Gastroesophageal sphincter (tissue), 4 donors: Measurements from ENCODE around the gene ZBTB7A. TPM values are rescaled to one million over a fixed set of nuclear protein-coding genes. Genes with fewer than 3 reads are reported as not detected.
A peak's percentile ranks its signal among the peaks of the same experiment; 100 is the strongest.

ENCODE experiments used
- ATAC-seq: fragments of 150-250 bp; one replicate; pipeline ENCODE4 v1.9.1; 2016; ENCODE audit warnings: mild to moderate bottlenecking, moderate library complexity
- H3K27ac ChIP-seq, 4 donors: fragments of 200-600 bp; sonication (generic) in 3 of 4; 1 replicate in 3 of 4; 2 replicates in 1 of 4; pipeline ENCODE4 v1.5.1; 2016 to 2019
- H3K27me3 ChIP-seq: fragments of 200-600 bp; sonication (generic); one replicate; pipeline ENCODE4 v1.5.1; 2019
- H3K36me3 ChIP-seq, 2 donors: fragments of 200-600 bp; sonication (generic); one replicate each; pipeline ENCODE4 v1.5.1; 2019; ENCODE audit warnings: control low read depth in 1 of 2
- H3K4me1 ChIP-seq, 3 donors: fragments of 200-600 bp; sonication (generic); 1 replicate in 2 of 3; 2 replicates in 1 of 3; pipeline ENCODE4 v1.5.1; 2016 to 2019; ENCODE audit warnings: control low read depth in 2 of 3
- H3K4me3 ChIP-seq, 2 donors: fragments of 200-600 bp; sonication (generic); one replicate each; pipeline ENCODE4 v1.5.1; 2019; ENCODE audit warnings: mild to moderate bottlenecking in 1 of 2, moderate library complexity in 1 of 2
- H3K9me3 ChIP-seq, 3 donors: fragments of 200-600 bp; sonication (generic); one replicate each; pipeline ENCODE4 v1.5.1; 2017 to 2019; ENCODE audit warnings: control low read depth in 2 of 3
- CTCF ChIP-seq, 4 experiments: fragments of 200-600 bp in 2 of 4; fragments of 450-650 bp in 2 of 4; sonication (generic) in 1 of 4; IDR thresholded peaks; one replicate each; pipeline ENCODE4 v1.5.1; 2017 to 2019; ENCODE audit warnings: antibody characterized with exemption in 4 of 4, mild to moderate bottlenecking in 2 of 4, moderate library complexity in 2 of 4
- EP300 ChIP-seq: sonication (generic); formaldehyde crosslinking; IDR thresholded peaks from one replicate; pipeline ENCODE4 v1.6.1; 2017; ENCODE audit warnings: antibody characterized with exemption, mild to moderate bottlenecking
- POLR2A ChIP-seq, 2 donors: fragments of 450-650 bp; IDR thresholded peaks; one replicate each; pipeline ENCODE4 v1.6.1; 2017; ENCODE audit warnings: antibody characterized with exemption in 2 of 2, mild to moderate bottlenecking in 2 of 2, moderate library complexity in 1 of 2
- POLR2AphosphoS5 ChIP-seq: sonication (generic); formaldehyde crosslinking; IDR thresholded peaks from one replicate; pipeline ENCODE4 v1.6.1; 2017; ENCODE audit warnings: antibody characterized with exemption
- WGBS, 2 donors: methylation state at CpG; one replicate each; pipeline ENCODE4 v1.1.5; 2018; ENCODE audit warnings: low coverage in 1 of 2; 5-methylcytosine and 5-hydroxymethylcytosine counted together
- total RNA-seq, 4 donors: library from RNA; depleted of rRNA; stranded (reverse); fragments of >200 nt; gene quantifications; one replicate each; pipeline ENCODE4 v1.1.0, GENCODE V29; 2016

The ZBTB7A gene
- 100 to 1,000 TPM in 1 of 4 donors, 10 to 100 TPM in 3; 65.6 to 122 (median 82.4) TPM for total RNA-seq

DNA sequence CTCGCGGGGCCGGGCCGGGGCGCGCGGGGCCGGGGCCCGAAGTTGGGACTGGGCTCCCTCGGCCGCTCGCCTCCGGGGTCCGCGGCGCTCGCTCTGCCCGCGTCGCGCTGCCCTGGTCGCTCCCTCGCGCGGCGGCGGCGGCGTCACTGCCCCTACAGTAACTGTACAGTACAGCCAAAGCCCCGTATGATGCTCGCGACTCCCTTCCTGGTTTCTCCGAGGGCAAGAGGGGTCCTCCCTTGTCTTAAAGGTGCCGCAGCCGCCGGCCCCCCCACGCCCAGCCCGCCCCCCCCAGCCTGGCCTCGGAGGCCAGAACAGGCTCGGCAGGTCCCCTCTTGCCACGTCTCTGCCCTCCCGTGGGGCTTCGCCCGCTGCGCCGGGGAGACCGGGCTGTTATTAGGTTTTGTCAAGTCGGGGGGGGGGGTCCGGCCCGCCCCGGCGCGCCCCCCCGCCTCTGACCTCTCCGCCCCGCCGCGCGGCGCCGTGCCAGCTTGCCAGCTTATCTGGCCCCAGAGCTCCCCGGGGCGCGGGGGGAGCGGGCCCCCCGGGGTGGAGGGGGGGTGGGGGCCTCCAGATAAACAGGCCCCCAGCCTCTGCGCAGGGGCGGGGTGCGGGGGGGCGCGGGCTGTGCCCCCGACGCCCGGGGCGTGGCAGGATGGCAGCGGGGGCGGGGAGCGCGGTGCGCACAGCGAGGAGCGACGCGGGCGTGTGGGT lies at the start of gene ZBTB7A:
TSS of gene ZBTB7A (minus strand) at position 218 of the 714 bp plus-strand sequence. CDS start 11,667 bp downstream, outside the sequence.
- peak; percentile 55 for ATAC-seq
- Histone ChIP-seq H3K27me3 (no peaks in the 10 kb centered on the region), H3K9me3 (no peaks in the 10 kb centered on the region), H3K4me3 (peak within 1 kb of the TSS; percentile 72 to 98), H3K36me3 (peaks cover 0 to 14% of the 10 kb centered on the region in 2 donors), H3K27ac (peak within 1 kb of the TSS; percentile 93 to 99 (median 98)), H3K4me1 (peaks cover 0 to 50% (median 24%) of the 10 kb centered on the region in 3 donors)
- no CpG with 5 or more reads among the region's 85 CpGs for WGBS, 2 donors
- peak; percentile 41 for TF ChIP-seq POLR2AphosphoS5
- peak in 2 of 4 experiments; percentile 3 to 8 for TF ChIP-seq CTCF (IDR thresholded peaks at IDR 0.05)
- TF ChIP-seq EP300, result no peak
- peak; percentile 22 to 34 for TF ChIP-seq POLR2A (IDR thresholded peaks at IDR 0.05)

- TF ChIP-seq POLR2A (IDR thresholded peaks at IDR 0.05) (no peak), POLR2AphosphoS5 (no peak), CTCF (IDR thresholded peaks at IDR 0.05) (no peak), EP300 (no peak)
- H3K27me3 ChIP-seq, result no peaks in the 10 kb centered on the region
- no peak for ATAC-seq
- H3K4me3 ChIP-seq, result no peak overlapping the region
- H3K9me3 ChIP-seq, result no peaks in the 10 kb centered on the region
- H3K27ac ChIP-seq, result no peak overlapping the region
- H3K4me1 ChIP-seq, result peaks cover 0 to 13% (median 3%) of the 10 kb centered on the region in 3 donors
- peaks cover 0 to 97% of the 10 kb centered on the region in 2 donors for H3K36me3 ChIP-seq
- WGBS, 2 donors, result 60% methylated on average over 1 of the region's 13 CpGs; no CpG with 5 or more reads in 1 of the 2 donors
Measured at GRCh38 chr19:4115818-4116385, 49.2 kb upstream of the ZBTB7A start.

DNA sequence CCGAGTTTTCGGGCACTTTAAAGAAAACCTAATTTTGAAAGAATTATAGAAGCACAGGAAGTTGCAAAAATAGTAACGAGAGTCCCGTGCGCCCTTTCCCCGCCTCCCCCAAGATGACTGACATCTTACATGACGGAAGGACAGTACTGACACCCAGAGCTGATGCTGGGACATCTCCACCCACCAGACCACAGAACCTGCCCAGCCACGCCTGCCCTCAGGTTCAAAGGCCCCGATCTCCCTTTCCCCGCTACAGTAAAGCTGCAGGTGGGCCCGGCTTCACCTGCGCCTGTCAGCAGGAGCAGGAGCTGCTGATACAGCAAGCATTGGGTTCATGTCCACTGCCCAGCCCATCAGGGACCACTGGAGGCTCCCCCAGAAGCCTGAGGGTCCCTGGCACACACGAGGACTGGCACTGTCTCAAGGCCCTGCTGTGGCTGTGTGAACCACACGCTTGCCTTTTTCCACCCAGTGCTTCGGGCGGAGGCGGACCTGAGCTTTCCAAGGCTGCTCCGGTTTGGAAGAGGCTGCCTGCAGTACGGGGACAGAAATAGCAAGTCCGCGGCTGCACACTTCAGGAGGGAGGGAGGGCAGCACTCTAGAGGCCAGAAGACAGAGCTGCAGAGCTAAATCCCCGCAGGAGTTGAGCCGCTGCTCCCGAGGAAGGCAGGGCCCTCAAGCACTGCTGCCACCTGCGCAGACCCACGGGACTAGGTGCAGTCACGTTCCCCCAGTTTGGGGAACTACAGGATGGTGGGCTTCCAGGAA lies 48.5 kb upstream of the ZBTB7A start:
- no peak for ATAC-seq
- no peaks in the 10 kb centered on the region for H3K9me3 ChIP-seq
- WGBS, 2 donors, result 51 to 80% methylated on average over 3 to 4 of the region's 27 CpGs
- peaks cover 0 to 7% (median 0%) of the 10 kb centered on the region in 3 donors for H3K4me1 ChIP-seq
- no peak overlapping the region for H3K27ac ChIP-seq
- peaks cover 0 to 97% of the 10 kb centered on the region in 2 donors for H3K36me3 ChIP-seq
- H3K27me3 ChIP-seq, result no peaks in the 10 kb centered on the region
- TF ChIP-seq POLR2AphosphoS5, result no peak
- TF ChIP-seq POLR2A (IDR thresholded peaks at IDR 0.05), result no peak
- no peak for TF ChIP-seq EP300
- no peak for TF ChIP-seq CTCF (IDR thresholded peaks at IDR 0.05)
- H3K4me3 ChIP-seq, result no peak overlapping the region

DNA sequence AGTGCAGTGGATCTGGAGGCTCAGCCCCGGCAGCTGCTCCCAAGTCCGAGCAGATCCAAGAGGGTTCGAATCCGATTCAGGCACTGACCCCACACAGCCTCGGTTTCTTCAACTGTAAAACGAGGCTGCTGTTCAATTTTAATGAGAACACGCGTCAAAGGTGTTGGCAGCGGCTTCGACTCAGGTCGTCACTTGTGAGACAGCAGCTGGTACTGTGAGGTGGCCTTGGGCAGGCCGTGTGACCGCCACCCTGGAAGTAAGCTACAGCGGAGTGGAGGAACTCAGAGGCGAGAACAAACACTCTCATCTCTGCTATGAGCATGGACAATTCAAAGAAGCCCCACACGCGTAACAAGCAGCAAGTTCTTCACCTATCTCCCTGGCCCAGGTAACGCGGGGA lies 47.5 kb upstream of the ZBTB7A start:
- 80% methylated on average over 2 of the region's 19 CpGs; no CpG with 5 or more reads in 1 of the 2 donors for WGBS, 2 donors
- Histone ChIP-seq H3K36me3 (peaks cover 0 to 100% of the 10 kb centered on the region in 2 donors), H3K4me1 (no peaks in the 10 kb centered on the region), H3K27ac (no peak overlapping the region), H3K9me3 (no peaks in the 10 kb centered on the region), H3K4me3 (no peak overlapping the region), H3K27me3 (no peaks in the 10 kb centered on the region)
- no peak for TF ChIP-seq POLR2A (IDR thresholded peaks at IDR 0.05)
- TF ChIP-seq POLR2AphosphoS5, result no peak
- TF ChIP-seq EP300, result no peak
- TF ChIP-seq CTCF (IDR thresholded peaks at IDR 0.05), result no peak
- no peak for ATAC-seq
